HL-60/S4 treated with retinoic acid at 250 ng/mL for 4 days and 3 days (cell line): Measurements from ENCODE around the gene EVA1B.

ENCODE experiments used
- in situ Hi-C: fragments of 300-500 bp; cut with MboI; formaldehyde crosslinking; loops from 2 replicates; pipeline ENCODE4 v1.7.0; 2022; ENCODE audit warnings: low sequenced_read_pairs

The EVA1B gene

DNA sequence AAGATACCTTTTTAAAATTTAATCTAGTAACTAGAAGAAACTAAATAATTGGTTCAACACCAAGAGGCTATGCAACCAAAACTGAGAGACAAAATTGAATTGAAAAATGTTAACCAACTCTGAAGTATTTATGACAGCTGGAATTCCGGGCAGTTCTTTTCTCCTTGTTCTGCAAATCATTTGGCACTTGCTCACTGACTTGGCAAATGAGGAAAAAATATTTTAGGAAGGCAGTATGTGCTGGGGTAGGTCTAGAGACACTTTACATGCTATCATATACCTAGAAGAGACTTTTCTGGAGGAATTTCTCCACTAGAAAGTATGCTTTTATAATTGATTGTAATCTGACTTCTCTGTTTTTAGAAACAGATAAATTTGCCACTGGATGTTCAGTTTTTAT lies 39.4 kb downstream of the EVA1B start:
- in situ Hi-C loops: no loop called here

DNA sequence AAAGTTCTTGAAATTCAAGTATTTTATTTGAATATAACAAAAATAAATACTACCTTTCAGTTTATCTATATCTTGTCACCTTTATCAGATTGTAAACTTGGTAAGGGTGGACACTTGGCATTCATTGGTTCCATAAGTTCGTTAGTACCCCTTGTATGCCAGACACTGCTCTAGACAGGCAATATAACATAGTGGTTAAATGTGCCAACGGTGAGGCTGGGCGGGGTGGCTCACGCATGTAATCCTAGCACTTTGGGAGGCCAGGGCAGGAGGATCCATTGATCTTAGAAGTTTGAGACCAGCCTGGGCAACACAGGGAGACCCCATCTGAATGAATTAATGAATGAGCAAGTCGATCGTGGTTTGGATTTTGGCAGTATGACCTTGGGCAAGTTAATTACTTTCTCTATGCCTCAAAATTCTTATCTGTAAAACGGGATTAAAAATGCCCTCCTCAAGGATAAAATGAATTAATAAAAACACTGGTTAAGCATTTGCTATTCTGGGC lies 43.6 kb downstream of the EVA1B start:
- in situ Hi-C loops: no loop called here

DNA sequence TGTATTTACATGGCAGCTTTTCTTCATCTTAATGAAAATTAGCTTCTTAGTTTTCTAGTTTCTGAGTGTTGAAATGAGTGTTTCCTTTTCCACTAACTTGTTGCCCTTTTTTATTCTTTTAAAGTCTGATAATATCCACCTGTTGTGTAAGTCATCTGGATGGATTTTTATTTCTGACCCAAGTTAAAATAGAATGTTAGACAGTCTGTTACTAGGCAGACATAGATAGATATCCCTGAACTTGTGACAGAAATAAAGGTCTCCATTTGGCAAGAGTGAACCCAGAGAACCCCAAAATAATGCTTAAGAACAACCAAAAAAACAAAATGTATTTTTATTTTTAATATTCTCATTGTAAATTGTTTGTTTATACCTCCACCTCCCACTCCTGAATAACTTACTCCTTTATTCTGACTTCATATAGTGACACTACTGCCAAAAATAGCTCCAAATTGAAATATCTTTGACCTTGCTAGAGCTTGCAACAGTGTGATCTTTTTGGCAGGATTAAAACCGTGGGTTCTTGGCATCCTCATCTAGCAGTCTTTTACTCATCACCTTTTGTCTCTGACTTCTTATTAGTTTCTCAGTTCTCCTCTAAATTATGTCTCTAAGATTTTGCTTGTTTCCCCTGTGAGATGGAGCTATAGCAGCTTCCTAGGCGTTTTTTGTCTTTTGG lies 44.2 kb downstream of the EVA1B start:
- in situ Hi-C loops: no loop called here

DNA sequence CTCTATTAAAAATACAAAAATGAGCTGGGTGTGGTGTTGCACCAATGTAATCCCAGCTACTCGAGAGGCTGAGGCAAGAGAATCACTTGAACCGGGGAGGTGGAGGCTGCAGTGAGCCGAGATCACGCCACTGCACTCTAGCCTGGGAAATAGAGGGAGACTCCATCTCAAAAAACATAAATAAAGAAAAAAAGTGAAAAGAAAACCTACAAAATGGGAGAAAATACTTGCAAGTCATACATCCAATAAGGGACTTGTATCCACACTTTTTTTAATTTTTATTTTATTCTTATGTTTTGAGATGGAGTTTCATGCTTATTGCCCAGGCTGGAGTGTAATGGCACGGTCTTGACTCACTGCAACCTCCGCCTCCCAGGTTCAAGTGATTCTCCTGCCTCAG lies 46.8 kb downstream of the EVA1B start:
- in situ Hi-C loops: no loop called here

DNA sequence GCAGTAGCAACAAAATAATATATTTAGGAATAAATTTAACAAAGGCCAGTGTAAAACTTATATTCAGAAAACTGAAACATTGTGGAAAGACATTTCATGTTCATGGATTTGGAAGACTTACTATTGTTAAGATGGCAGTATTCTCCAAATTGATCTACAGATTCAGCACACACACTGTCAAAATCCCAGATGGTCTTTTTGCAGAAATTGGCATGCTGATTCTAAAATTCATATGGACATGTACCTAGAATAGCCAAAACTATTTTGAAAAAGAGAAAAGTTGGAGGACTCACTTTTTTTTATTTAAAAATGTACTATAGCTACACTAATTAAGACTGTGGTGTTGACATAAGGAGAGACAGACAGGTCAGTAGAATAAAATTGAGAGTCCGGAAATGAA lies 49.2 kb downstream of the EVA1B start:
- in situ Hi-C loops: no loop called here

DNA sequence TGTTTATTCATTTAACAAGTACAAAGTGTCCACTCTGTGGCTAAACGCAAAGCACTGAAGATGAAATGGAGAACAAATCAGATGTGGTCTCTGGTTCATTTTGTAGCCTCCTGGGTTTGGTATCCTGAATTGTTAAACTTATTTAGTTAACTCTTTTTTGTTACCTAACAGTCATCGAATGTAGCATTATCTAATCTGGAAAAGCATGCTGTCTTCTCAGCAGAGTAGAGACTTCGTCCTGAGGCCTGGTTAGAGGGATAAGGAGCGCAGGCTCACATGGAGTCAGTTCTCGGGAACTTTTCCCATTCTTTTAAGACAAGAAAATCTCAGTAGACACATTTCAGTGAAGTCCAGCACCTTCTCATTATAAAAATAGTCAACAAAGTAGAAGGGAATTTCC lies 50.4 kb downstream of the EVA1B start:
- in situ Hi-C loops: no loop called here
